Heart right ventricle (tissue), 16 donors: ENCODE measurements around the gene PCDHB11. TPM values are rescaled to one million over a fixed set of nuclear protein-coding genes. Genes with fewer than 3 reads are reported as not detected.
"Not testable (repeated sequence)": the region's sequence is repeated elsewhere in the genome, so short reads cannot be mapped to it uniquely, and the experiment has no call there.

Source experiments
- ATAC-seq, 8 donors: fragments of 200-7000 bp; cut with Tn5 transposase; one replicate each; pipeline ENCODE4 v1.9.1; 2020; ENCODE audit warnings: mild to moderate bottlenecking in 8 of 8, moderate library complexity in 8 of 8, moderate number of reproducible peaks in 1 of 8
- DNase-seq, 2 donors: peaks; one replicate each; pipeline ENCODE4 v3.0.0-alpha.2; 2020
- H3K27ac ChIP-seq, 10 donors: fragments of 200-600 bp; sonication (generic) in 2 of 10; one replicate each; pipeline versions ENCODE4 v1.5.0 to v1.8.0; 2020 to 2022; ENCODE audit warnings: mild to moderate bottlenecking in 3 of 10
- H3K27me3 ChIP-seq, 7 donors: fragments of 200-600 bp; one replicate each; pipeline ENCODE4 v1.8.0; 2021 to 2022; ENCODE audit warnings: mild to moderate bottlenecking in 2 of 7
- H3K36me3 ChIP-seq, 9 donors: fragments of 200-600 bp; sonication (generic) in 1 of 9; one replicate each; pipeline versions ENCODE4 v1.5.0 to v1.8.0; 2020 to 2022; ENCODE audit warnings: mild to moderate bottlenecking in 2 of 9
- H3K4me1 ChIP-seq, 9 donors: fragments of 200-600 bp; sonication (generic) in 1 of 9; one replicate each; pipeline versions ENCODE4 v1.5.0 to v1.8.0; 2020 to 2022; ENCODE audit warnings: mild to moderate bottlenecking in 4 of 9
- H3K4me3 ChIP-seq, 10 donors: fragments of 200-600 bp; sonication (generic) in 2 of 10; one replicate each; pipeline versions ENCODE4 v1.5.0 to v1.8.0; 2020 to 2022; ENCODE audit warnings: mild to moderate bottlenecking in 7 of 10, moderate library complexity in 2 of 10
- H3K9me3 ChIP-seq, 11 donors: fragments of 200-600 bp in 10 of 11; sonication (generic) in 2 of 11; one replicate each; pipeline versions ENCODE4 v1.5.0 to v1.8.0; 2013 to 2022; ENCODE audit warnings: mild to moderate bottlenecking in 2 of 11, control low read depth in 1 of 11, moderate library complexity in 1 of 11
- CTCF ChIP-seq, 9 donors: fragments of 200-600 bp; sonication (generic) in 2 of 9; IDR thresholded peaks; one replicate each; pipeline versions ENCODE4 v1.5.0 to v1.8.0; 2021 to 2022; ENCODE audit warnings: antibody characterized with exemption in 9 of 9, mild to moderate bottlenecking in 5 of 9, moderate library complexity in 1 of 9
- WGBS, 2 donors: extraction: QIAGEN DNeasy Blood & Tissue Kit; methylation state at CpG; one replicate each; pipeline ENCODE4 v1.1.7; 2013; ENCODE audit warnings: inconsistent platforms in 1 of 2; 5-methylcytosine and 5-hydroxymethylcytosine counted together
- intact Hi-C, 10 donors: fragments of 100-400 bp; cut with DNase I; formaldehyde crosslinking; loops; one replicate each; pipeline versions ENCODE4 v1.11.1 to v1.14.2; 2022
- polyA plus RNA-seq, 2 donors: library from polyadenylated mRNA; stranded (reverse); fragments of 200-250 nt; gene quantifications; one replicate each; pipeline ENCODE4 v1.2.3, GENCODE V29; 2013
- total RNA-seq, 10 donors: library from RNA; stranded (reverse); fragmentation: NEBNext Ultra II Directional in 3 of 10; extraction: Animal tissue kit (Norgen Biotek cat#: 25700) in 3 of 10; gene quantifications; one replicate each; pipeline versions ENCODE4 v1.2.1 to v1.2.4, GENCODE V29; 2021 to 2023
- donor health status: Arrhythmogenic right ventricular cardiomyopathy.
- donor health status: ischemic (EF 13 %, LVEDD 7.1; RV severe dilation, severe dysfunction).
- donor health status: healthy with polysubstance abuse.
- donor health status: DM: no; HTN: yes; CAD: no.
- donor health status: DM: no; HTN: no; CAD: no.
- donor health status: ischemic (EF 25% LVEDD 6.9; RV normal size, moderate dysfunction).
- donor health status: ischemic (EF 25% LVEDD 5.7; RV mildly dilated, moderate dysfunction).
- donor health status: healthy.
- donor health status: DM: yes; HTN: yes; CAD: no.
- donor health status: Ischemic cardiomyopathy.
- donor health status: ischemic (EF 35%, LVEDD 5.7; RV mildly dilated, moderate dysfunction).
- donor health status: nonischemic (EF 11% LVEDD 7.7; RV severe dilation, severe dysfunction).
- donor health status: DM: yes; HTN: yes; CAD: no.
- donor health status: PGD.
- donor health status: ischemic (EF 29% LVEDD 5.4; RV normal size, mild dysfunction).
- donor health status: nonischemic (EF 23%, LVEDD 6.1; RV moderate dilation, normal function).

Gene PCDHB11
- total and polyA plus RNA-seq, 12 donors: 0.26 to 2.8 (median 1.3) TPM

GRCh38 chr5:141155540-141156374 lies 43.7 kb upstream of the PCDHB11 start:
- no peak overlapping the region for H3K4me3 ChIP-seq
- 25 to 26% methylated on average over 21 of the region's 21 CpGs for WGBS, 2 donors
- H3K36me3 ChIP-seq: no peaks in the 10 kb centered on the region
- DNase-seq (no peak), ATAC-seq (no peak)
- intact Hi-C loops: no loop called here
- no peak overlapping the region for H3K27ac ChIP-seq
- peaks cover 0 to 61% (median 35%) of the 10 kb centered on the region in 7 donors for H3K27me3 ChIP-seq
- no peaks in the 10 kb centered on the region for H3K4me1 ChIP-seq
- peaks cover 0 to 87% (median 8%) of the 10 kb centered on the region in 11 donors for H3K9me3 ChIP-seq
- TF ChIP-seq CTCF (IDR thresholded peaks at IDR 0.05): peak in 1 of 9 donors; percentile 8

- WGBS, 2 donors: 32 to 33% methylated on average over 35 to 38 of the region's 38 CpGs
- H3K27me3 ChIP-seq: peaks cover 0 to 55% (median 32%) of the 10 kb centered on the region in 7 donors
- peaks cover 0 to 88% (median 6%) of the 10 kb centered on the region in 11 donors for H3K9me3 ChIP-seq
- H3K36me3 ChIP-seq, intact Hi-C loops, H3K4me3 ChIP-seq, H3K27ac ChIP-seq, DNase-seq, H3K4me1 ChIP-seq, ATAC-seq: not testable (repeated sequence)
Measured at GRCh38 chr5:141157356-141157755, 42.1 kb upstream of the PCDHB11 start.

- peaks cover 0 to 88% (median 8%) of the 10 kb centered on the region in 11 donors for H3K9me3 ChIP-seq
- H3K4me3 ChIP-seq, H3K4me1 ChIP-seq, DNase-seq, intact Hi-C loops, H3K36me3 ChIP-seq, H3K27ac ChIP-seq, ATAC-seq: not testable (repeated sequence)
- peaks cover 0 to 55% (median 30%) of the 10 kb centered on the region in 7 donors for H3K27me3 ChIP-seq
- 26 to 34% methylated on average over 19 to 20 of the region's 28 CpGs for WGBS, 2 donors
Measured at GRCh38 chr5:141157901-141158300, 41.5 kb upstream of the PCDHB11 start.

GRCh38 chr5:141172381-141173204 lies 26.8 kb upstream of the PCDHB11 start, which contains the start of gene PCDHB7:
Gene PCDHB7 (plus strand): TSS chr5:141172644. CDS start chr5:141172836, 192 bp downstream.
- DNase-seq (peak in 1 of 2 donors; percentile 40), ATAC-seq (no peak)
- Histone ChIP-seq H3K9me3 (peaks cover 0 to 58% (median 0%) of the 10 kb centered on the region in 11 donors), H3K36me3 (no peaks in the 10 kb centered on the region), H3K27ac (no peak within 1 kb of the TSS), H3K4me1 (no peaks in the 10 kb centered on the region), H3K27me3 (peaks cover 0 to 76% (median 37%) of the 10 kb centered on the region in 7 donors), H3K4me3 (peak within 1 kb of the TSS in 8 of 10 donors; percentile 6 to 43 (median 32))
- WGBS, 2 donors: 28 to 30% methylated on average over 20 of the region's 20 CpGs
- peak in 8 of 9 donors; percentile 22 to 62 (median 48) for TF ChIP-seq CTCF (IDR thresholded peaks at IDR 0.05)
- intact Hi-C loops: no loop called here

DNA sequence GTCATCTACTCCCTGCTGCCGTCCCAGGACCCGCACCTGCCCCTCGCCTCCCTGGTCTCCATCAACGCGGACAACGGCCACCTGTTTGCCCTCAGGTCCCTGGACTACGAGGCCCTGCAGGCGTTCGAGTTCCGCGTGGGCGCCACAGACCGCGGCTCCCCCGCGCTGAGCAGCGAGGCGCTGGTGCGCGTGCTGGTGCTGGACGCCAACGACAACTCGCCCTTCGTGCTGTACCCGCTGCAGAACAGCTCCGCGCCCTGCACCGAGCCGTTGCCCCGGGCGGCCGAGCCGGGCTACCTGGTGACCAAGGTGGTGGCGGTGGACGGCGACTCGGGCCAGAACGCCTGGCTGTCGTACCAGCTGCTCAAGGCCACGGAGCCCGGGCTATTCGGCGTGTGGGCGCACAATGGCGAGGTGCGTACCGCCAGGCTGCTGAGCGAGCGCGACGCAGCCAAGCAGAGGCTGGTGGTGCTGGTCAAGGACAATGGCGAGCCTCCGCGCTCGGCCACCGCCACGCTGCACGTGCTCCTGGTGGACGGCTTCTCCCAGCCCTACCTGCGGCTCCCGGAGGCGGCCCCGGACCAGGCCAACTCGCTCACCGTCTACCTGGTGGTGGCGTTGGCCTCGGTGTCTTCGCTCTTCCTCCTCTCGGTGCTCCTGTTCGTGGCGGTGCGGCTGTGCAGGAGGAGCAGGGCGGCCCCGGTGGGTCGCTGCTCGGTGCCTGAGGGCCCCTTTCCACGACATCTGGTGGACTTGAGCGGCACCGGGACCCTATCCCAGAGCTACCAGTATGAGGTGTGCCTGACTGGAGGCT lies 24.9 kb upstream of the PCDHB11 start:
- Histone ChIP-seq H3K27me3 (peaks cover 0 to 73% (median 46%) of the 10 kb centered on the region in 7 donors), H3K9me3 (peaks cover 0 to 62% (median 0%) of the 10 kb centered on the region in 11 donors)
- WGBS, 2 donors: 34 to 39% methylated on average over 55 to 79 of the region's 79 CpGs
- H3K4me1 ChIP-seq, H3K4me3 ChIP-seq, H3K36me3 ChIP-seq, DNase-seq, intact Hi-C loops, H3K27ac ChIP-seq, ATAC-seq: not testable (repeated sequence)
